Mucosa of gallbladder (tissue), 1 donor: ENCODE measurements around the gene RTTN. TPM values are rescaled to one million over a fixed set of nuclear protein-coding genes. Genes with fewer than 3 reads are reported as not detected.

Experiments used
- DNase-seq: peaks from one replicate; pipeline ENCODE4 v3.0.0-alpha.2; 2020; ENCODE audit warnings: low spot score
- total RNA-seq: library from RNA; stranded (reverse); gene quantifications from one replicate; pipeline ENCODE4 v1.2.1, GENCODE V29; 2021
- donor health status: DM: no; HTN: no; CAD: no.

RTTN gene
- total RNA-seq, 1 donor from 2014 or later, result 8.7 TPM

DNA sequence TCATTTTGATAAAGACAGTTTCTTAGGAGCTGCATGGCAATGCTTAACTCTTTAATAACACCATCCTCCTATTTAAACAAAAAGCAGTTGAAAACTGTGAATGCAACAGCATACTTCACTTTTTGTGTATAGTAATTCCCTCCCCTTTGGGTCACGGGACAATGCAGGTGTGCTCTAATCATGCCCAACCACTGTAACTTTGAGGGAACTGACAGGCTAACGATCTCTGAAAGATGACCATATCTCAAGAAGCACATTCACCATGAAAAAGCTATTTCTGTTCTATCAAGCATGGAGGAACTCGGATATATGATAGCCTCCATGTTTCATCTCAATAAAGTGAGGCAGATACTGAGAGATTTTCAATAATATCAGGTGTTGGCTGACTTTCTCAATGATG, 176.8 kb downstream of the RTTN start:
- no peak for DNase-seq

DNA sequence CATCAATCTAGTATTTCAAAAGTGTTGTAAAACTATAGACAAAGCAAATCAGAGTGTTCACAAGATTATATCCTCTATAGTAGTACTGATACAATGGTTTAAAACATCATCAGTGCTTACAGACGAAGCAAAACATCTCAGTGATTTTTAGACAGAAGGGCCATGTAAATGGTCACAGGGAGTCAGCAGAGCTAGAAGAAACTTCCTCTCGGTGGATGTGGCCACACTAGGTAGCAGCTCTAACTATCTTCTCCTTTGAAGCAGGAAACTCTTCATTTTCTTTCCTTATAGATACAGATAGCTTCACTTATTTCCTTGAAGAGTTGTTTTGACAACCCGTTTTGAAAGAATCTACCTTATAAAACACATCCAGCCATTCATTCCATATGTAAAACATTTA, 177.4 kb downstream of the RTTN start:
- no peak for DNase-seq

DNA sequence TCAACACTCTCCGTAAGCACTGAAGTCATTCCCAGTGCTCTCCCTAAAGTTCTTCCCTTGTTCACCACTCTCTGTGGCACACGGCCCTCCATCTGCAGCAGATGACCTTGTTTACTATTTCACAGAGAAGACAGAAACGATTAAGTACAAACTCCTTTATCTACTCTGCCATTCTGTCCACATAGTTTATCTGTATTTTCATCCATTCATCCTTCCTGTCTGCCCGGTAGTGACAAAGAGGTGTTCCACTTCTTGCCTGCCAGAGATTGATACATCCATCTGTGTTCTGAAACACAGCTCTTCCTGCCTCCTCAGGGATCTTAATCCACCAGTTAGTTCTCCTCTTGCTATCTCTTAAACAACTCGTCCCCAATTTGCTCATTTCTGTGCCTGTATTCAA, 179.9 kb downstream of the RTTN start:
- DNase-seq, result no peak

DNA sequence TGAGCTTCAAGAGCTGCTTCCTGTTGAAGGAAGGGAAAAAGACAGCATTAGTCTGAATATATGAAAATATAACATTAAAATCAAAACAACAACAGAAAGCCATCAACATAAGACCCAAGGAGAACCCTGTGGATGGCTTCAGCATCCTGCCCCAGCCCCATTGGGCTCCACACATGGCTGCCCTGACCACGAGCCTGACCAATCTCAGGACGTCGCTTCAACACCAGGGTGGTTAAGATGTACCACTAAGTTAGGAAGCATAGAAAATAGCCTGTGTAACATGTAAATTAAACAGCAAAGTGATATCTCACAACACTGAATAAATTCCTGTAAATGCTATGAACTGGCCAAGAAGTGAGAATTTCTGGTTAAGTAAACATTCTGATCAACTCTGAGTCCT, 180.7 kb downstream of the RTTN start:
- DNase-seq, result no peak

DNA sequence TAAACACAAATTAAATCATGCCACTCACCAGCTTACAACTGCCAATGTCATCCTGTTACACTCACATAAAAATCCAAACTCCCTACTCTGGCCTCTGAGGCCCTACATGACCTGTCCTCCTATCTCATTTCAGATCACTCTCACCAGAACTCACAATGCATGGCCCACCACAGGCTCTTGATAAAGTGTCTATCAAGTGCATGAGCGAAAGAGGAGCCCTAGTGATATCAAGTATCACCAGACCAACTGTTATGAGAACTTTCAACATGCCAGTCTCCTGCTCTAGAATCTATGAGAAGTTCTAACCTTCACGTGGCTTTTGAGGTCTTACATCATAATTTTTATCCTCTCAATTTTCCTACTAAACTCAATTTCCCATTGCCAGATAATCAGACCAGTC, 181.4 kb downstream of the RTTN start:
- DNase-seq, result no peak

DNA sequence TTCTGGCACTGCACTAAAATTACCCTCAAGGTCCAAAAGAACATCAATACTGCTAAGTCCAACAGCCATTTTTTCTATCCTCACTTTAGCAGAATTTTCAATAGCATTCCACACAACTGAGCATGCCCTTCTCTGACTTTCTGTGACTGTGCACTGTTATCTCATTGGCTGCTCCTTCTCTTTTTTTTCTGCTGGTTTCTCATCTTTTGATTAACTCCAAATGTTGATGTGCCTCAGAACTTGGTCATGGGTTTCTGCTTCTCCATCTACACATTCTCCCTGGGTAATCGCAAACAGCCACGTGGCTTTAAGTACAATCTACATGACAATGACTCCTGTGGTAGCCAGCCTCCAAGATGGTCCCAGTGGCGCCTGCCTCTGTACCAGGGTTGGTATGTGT, 182.9 kb downstream of the RTTN start:
- no peak for DNase-seq

DNA sequence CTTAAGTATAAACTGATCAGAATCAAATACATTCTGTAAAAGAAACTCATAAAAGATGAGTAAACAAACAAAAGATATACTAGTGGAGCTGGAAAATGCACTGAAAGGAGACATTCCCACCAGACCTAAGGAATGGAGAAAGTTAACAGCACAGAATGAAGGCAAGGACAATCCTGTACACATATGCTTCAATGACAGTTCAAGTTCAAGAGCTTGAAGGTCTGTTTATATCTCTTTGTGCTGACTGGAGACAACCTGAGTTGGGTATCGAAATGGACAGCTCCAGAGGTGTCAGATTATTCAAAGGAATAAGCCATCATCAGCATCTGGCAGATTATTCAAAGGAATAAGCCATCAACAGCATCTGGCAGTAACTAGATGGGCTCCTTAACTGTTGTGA, 184.0 kb downstream of the RTTN start:
- no peak for DNase-seq

DNA sequence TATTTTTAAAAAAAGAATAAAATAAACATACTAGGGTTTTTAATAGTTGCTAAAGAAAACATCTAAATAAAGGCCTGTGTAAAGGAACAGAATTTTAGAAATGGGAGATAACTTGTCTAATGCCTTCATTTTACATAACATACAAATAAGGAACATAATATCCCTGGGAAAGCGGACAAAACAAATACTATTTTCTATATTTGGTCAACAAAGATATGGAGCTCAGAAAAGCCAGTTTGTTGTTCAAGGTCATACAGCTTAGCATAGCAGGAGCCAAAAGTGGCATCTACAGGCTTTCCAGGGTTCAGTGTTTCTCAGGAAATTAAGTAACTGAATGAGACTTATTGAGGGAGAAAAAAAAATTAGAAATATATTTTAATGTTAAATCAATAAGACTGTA, 184.4 kb downstream of the RTTN start:
- DNase-seq, result no peak

DNA sequence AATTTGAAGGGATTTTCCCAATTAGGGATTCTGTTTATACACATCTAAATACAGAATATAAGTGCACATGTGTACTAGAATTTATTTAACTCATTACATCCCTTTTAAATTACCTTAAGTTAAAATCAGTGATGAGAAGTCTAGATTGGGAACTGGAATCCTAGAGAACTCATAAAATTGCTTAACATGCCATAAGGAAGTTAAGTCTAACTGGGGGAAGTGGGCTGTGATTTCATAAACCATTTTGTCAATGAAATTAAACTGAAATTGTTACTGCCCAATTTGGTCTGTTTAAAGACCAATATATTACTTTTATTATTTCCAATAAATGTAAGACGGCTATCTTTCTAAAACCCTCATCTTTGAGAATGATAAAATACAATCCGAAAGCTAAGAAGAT, 185.5 kb downstream of the RTTN start:
- no peak for DNase-seq

DNA sequence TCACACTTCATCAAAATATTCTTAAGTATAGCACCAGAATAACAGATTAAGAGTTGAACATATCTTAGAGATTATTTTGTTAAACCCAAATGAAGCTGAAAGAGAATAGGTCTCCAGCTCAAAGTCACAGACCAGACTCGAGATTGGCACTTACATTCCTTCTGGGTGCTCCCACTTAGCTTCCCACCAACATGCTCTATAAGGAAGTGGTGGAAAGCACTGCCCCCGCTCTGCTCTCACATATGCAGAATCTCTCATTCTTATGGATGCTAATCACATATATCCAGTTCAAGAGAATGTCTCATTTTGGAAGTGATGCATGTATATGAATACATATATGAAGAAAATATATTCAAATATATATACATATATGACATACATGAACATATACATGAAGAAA, 186.4 kb downstream of the RTTN start:
- DNase-seq, result no peak

DNA sequence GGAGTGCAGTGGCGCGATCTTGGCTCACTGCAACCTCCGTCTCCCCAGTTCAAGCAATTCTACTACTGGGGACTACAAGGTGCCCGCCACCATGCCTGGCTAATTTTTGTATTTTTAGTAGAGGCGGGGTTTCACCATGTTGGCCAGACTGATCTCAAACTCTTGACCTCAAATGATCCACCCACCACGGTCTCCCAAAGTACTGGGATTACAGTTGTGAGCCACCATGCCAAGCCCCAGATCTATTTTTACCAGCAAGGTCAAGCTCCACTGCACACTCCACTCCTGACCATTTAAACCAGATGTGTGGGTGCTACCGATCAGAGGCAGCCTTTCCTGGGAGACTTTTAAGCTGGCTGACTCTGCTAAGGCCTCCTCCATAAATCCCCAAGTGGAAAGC, 190.4 kb downstream of the RTTN start:
- no peak for DNase-seq

DNA sequence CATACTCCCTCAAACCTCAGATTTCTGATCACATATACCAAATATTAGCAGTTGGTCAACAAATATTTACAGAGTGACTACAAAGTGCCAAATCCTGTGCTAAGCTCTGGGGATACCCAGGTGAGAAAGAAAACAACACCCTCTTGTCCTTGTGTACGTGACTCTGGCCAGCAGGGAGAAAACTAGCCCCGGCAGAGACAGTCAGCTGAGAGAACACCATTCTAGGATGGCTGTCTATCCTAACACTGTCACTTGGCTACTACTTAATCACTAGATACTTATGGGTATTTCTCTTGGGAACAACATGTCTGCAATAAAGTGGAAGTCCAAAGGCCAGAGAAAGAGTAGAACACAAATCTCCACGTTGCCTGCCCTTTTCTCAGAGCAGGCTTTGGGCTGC, 199.9 kb downstream of the RTTN start:
- DNase-seq, result no peak

DNA sequence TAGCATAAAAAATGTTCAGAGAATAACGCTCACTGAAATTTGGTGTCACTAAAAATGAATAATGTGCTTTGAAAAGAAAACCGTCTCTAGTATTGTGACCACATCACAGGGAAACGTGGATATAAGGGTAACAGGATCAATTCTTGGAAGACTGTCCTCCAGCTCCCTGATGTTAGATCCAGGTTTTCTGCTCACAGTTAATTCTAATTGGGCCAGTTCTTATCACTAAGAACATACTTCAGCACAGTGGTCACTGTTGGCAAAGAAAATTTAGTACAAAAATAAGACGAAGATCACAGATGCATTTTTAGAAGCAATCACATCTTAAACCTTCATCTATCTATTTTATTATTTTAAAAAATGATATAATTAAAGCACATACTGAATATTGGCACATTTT, 200.8 kb downstream of the RTTN start:
- no peak for DNase-seq

DNA sequence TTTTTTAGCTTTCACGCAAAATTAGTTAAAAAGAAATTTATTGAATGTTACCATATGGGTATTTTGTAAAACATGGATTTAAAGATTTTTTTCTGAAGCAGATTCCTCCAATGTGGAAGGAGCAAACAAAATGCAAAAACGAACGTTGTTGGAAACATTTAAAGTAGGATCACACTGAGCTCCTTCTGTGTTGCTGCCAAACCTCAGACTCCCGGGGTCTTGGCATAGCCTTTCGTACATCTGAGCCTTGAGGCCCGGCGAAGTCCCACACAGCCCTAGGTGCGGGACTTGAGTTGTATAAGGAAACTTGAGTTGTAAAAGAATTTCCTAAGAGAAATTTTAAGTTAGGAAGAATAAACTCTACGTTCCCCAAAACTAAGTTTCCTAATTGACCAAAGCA, 205.8 kb downstream of the RTTN start:
- no peak for DNase-seq

DNA sequence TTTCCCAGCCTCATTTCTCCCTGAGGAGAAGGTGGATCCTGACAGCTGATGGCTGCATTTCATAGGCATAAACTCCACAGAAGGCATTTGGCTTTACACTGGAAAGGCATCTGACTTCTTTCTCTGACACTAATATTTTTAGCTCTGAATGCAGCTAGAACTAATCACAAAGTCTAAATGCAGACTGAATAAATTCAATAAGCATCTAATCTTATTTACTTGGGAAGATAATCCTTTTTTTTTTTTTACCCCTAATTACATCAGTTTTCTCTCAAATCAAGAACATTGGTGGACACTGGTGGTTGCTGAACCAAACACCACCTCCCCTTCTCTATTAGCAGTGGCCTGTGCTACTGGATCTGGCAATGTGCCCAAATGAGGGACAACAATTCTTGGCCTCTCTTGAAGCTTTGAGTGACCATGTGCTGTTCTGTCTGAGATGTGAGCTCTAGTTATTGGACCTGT, 206.9 kb downstream of the RTTN start:
- no peak for DNase-seq

DNA sequence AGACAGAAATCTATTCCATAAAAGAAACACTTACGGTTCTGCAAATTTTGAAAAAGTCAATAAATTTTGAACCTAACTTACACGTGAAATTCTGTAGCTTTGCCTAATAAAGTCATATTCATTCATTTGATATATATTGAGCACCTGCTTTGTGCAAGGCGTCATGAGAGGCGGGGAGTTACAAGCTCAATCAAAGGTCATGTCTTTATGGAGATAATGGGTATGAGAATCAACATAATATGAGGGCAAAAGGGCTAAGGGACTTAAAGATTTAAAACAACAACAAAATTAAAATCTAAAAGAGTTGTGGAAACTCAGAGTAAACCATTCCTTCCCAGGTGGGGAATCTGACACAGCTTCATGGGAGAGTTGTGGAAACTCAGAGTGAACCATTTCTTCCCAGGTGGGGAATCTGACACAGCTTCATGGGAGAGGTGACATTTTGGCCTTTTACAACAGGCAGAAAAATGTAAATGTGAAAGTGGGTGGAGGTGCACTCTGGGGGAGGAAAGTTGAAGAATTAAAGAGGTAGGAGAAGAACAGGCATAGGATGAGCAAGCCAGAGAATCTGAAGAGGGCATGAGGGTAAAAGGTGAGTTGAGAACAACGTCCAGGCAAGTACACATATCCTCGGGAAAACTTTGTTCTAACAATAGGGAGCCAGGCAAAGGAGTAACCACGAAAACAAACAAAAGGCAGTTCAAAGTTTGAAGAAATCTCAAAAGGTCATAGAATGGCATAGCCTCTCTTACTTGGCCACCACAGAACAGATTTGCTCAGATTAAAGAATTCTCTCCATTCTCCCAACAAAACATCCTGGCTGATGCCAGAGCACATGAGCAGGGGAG, 208.3 kb downstream of the RTTN start:
- DNase-seq, result no peak

DNA sequence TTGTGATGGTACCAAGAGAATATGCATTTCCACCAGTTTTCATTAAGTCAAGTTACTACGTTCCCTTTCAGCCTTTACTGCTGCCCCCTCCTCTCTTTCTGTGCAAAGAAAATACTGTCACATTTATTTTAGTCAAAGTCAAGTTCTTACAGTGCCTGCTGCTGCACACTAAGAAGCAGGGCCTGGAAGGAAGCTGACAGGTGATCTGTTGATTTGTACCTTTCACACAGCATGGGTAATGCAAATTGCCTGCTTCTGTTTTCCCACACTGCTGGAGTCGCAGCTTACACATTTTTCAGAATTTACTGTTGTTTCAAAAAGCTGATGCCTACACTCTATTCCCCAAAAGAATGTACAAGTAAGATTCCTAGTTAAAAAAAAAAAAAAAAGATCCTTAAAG, 209.1 kb downstream of the RTTN start:
- DNase-seq, result no peak

DNA sequence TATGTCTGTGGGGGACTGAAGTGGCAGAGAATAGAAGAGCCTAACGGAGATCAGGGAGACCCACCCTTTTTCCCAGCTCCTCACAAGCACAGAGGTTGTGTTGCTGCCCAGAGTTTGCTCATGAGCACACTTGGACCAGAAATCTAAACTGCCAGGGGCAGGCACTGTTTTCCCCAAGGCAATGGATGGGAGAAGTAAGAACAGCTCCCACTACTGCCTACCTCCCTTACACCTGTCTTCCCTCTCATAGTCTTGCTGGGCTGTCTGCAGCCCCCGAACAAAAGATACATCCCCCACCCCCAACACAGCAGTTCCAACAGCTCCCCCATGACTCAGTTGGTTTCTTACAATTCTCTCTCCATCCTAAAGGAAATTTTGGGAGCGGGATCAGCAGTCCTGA, 209.7 kb downstream of the RTTN start:
- DNase-seq, result no peak

DNA sequence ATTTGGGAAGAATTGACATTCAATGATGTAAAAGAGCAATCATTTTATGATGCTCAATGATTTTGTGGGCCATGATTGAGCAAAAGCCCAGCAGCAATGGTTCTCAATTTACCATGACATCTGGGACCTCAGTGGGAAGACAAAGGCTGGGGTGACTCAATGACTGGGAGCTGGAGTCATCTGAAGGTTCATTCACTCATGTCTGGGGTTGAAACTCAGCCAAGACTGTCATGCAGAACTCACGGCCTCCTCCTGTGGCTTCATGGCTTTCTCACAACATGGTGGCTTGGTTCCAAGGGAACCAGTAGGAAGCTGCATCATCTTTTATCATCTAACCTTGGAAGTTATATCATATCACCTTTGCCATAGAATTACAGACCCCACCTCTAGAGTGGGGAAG, 212.7 kb downstream of the RTTN start:
- DNase-seq, result no peak

DNA sequence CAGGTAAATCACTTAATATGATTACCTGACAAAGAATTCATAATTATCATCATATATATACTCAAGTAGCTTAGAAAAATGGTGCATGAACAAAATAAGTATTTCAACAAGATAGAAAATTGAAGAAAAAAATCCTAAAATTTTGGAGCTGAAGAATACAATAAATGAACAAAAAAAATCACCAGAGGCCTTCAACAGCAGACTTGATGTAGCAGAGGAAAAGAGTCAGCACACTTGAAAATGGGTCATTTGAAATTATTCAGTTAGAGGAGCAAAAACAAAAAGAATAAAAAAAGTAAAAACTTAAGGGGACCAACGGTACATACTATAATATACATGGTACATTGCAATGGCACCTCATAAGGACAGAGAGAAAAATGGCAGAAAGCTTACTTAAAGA, 217.6 kb downstream of the RTTN start:
- no peak for DNase-seq

DNA sequence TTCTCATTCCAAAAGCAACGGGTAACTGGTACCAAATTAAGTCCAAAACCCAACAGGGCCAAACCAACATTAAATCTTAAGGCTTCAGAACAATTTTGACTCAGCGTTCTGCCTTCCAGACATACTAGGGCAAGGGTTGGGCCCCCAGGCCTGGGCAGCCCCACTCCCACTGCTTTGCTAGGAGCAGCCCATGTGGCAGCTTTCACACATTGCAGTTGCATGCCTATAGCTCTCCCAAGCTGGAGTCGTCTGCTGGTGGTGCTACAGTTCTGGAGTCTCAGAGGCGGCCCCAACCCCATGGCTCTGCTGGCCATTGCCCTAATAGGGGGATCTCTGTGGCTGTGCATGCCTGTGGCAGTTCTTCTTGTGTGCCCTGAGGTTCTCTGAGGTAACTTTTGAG, 220.2 kb downstream of the RTTN start:
- DNase-seq, result no peak

DNA sequence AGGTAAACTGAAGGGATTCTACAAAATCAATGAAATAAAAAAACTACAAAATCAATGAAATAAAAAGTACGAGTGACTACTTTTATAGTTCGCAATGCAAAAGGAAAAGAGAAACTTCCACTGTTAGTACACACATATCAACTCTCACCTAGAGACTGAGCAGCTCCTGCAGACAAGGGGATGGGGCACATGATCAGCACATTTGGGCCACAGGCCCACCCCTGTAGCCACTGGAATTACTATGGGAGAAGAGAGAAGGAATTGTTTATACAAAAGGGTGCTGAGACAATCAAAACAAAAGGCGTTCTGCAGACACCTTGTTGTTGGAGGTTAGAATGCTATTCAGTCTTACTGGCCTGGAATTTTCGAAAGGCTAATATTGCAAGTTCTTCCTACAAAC, 223.1 kb downstream of the RTTN start:
- no peak for DNase-seq

DNA sequence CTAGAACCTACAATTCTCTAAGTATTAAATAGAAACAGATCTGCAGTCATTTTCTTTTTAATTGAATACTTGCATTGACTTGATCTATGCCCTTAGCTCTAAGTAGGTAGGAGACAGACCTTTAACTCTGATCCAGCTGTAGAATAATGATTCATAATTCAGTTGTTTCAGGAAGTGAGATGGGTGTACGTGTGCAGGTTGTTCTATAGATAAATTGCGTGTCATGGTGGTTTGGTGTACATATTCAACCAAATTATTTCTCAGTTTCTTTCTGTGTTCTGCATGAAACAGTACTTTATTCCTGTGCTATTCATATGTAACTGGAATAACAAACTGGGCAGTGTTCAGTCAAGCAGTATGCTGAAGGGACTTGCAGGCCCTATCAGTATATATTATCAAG, 223.5 kb downstream of the RTTN start:
- no peak for DNase-seq
